Erythroblast (primary cell): ENCODE measurements around the gene PTGER4.

Experiments used
- GATA1 ChIP-seq: IDR thresholded peaks from 2 replicates; pipeline ENCODE4 v1.6.1; 2011; ENCODE audit warnings: low read depth, mild to moderate bottlenecking, control low read depth, low read length, moderate library complexity
- POLR2A ChIP-seq: IDR thresholded peaks from 2 replicates; pipeline ENCODE4 v1.6.1; 2011; ENCODE audit warnings: mild to moderate bottlenecking, low read length

DNA sequence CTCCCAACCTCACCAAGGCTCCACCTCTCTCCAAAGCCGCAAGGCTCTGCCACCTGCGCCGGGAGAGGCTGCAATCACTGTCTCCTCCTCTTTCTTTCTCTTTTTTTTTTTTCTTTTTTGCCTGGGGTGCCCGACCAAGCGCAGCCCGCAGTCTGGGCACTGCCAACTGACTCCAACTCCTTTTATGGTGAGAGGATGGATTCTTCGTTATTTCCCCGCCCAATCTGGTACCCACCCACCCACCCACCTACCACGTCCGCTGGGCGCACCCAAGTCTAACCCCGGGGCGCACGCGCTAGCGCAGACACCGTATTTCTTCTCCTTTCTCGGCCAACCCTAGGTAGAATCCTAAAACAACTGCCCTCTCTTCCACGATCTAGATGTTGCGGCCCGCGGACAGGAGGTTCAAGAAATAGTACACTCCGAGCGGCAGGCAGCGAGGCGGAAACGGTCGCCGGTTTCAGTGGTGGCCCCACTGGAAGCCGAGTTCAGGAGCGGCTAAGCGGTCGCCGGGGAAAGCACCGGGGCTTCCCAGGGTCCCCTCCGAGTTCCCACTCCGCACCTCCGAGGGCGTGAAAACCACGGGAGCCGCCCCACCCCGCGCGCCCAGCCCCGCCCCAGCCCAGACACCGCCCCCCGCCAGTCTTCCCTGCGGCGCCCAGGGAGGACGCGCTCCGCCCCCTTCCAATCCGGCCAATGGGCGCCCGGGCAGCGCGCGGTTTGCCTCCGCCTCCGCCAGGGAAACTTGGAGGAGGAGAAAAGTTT lies 385 bp upstream of the PTGER4 start:
- TF ChIP-seq POLR2A (no peak), GATA1 (no peak)
